GM12864 (cell line): Measurements from ENCODE around the gene CTRB1.
"Not testable (repeated sequence)": the region's sequence is repeated elsewhere in the genome, so short reads cannot be mapped to it uniquely, and the experiment has no call there.

Source experiments
- DNase-seq: peaks from one replicate; pipeline ENCODE4 v3.0.0-alpha.2; 2011; ENCODE audit warnings: low read depth
- H3K4me3 ChIP-seq: 2 replicates; pipeline ENCODE4 v1.5.1; 2011; ENCODE audit warnings: mild to moderate bottlenecking, low read depth, low read length, control low read depth
- TF ChIP-seq, protein P1 (sequence below): IDR thresholded peaks from 2 replicates; pipeline ENCODE4 v1.5.1; 2011; ENCODE audit warnings: low read depth, mild to moderate bottlenecking, moderate library complexity, low read length, control low read depth, inconsistent platforms; ENCODE audit errors: missing control alignments

The CTRB1 gene

DNA sequence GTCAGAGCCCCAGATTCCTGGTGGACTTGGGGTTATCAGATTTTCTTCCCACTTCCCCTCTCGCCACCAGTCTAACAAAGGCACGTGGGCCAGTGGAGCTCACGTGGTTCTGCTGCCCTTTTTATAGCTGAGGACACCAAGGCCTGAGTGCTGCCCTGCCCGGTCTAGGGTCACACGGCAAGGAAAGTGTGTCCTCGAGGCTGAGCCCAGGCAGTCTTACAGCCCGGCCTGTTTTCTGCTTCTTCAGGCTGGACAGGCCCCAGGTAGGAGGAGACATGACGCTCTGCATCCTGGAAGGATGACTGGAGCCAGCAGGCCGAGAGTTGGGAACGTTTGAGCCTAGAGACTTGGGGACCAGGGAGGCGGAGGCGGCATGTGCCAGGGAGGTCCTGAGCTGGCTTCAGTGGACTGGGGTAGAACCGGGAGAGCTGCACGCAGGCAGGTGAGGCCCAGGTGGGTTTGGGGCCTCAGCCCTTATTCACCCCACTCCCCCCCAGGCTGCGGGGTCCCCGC is 3.5 kb downstream of the CTRB1 start:
- no peak overlapping the region for H3K4me3 ChIP-seq
- TF ChIP-seq, protein P1, sequence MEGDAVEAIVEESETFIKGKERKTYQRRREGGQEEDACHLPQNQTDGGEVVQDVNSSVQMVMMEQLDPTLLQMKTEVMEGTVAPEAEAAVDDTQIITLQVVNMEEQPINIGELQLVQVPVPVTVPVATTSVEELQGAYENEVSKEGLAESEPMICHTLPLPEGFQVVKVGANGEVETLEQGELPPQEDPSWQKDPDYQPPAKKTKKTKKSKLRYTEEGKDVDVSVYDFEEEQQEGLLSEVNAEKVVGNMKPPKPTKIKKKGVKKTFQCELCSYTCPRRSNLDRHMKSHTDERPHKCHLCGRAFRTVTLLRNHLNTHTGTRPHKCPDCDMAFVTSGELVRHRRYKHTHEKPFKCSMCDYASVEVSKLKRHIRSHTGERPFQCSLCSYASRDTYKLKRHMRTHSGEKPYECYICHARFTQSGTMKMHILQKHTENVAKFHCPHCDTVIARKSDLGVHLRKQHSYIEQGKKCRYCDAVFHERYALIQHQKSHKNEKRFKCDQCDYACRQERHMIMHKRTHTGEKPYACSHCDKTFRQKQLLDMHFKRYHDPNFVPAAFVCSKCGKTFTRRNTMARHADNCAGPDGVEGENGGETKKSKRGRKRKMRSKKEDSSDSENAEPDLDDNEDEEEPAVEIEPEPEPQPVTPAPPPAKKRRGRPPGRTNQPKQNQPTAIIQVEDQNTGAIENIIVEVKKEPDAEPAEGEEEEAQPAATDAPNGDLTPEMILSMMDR = no peak
- no peak for DNase-seq

DNA sequence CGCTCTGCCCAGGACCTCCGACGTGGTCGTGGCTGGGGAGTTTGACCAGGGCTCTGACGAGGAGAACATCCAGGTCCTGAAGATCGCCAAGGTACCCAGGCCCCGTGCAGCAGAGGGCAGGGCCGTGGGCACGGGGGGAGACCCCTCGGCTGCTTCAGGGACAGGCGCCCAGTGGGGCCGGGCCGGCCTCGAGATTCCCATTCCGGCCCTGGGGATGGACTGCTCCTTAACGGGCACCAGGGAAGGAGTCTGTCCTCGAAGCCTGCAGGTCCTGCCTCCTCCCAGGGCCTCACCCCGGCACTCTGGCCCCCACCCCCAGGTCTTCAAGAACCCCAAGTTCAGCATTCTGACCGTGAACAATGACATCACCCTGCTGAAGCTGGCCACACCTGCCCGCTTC is 4.3 kb downstream of the CTRB1 start:
- not testable (repeated sequence) for DNase-seq, H3K4me3 ChIP-seq

DNA sequence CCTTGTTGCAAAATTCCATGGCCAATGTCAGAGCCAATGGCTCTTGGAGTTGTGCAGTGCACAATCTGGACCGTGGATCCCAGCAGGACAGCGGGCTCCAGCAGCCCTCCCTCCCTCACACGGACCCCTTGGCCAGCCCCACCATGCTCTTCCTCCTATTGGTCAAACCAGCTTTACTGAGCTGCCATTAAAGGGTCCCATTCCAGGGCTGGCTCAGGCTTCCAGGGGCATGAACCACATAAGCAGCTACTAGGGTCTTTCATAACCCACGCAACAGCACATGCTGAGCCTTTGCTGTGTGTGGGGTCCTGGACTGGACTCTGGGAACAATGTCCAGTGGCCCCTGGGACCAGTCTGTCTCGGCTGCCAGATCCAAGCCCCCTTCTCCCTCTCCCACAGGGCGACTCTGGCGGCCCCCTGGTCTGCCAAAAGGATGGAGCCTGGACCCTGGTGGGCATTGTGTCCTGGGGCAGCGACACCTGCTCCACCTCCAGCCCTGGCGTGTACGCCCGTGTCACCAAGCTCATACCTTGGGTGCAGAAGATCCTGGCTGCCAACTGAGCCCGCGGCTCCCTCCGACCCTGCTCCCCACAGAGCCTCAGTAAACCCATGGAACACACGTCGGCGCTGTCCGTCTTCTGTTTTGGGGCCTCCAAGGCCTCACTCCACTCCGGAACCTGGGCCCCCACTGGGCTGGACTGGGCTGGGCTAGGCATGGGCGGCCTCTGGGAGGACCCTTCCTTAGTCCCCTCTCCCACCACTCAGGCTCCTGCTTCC is 5.7 kb downstream of the CTRB1 start:
- no peak overlapping the region for H3K4me3 ChIP-seq
- TF ChIP-seq, protein P1 = no peak
- no peak for DNase-seq

DNA sequence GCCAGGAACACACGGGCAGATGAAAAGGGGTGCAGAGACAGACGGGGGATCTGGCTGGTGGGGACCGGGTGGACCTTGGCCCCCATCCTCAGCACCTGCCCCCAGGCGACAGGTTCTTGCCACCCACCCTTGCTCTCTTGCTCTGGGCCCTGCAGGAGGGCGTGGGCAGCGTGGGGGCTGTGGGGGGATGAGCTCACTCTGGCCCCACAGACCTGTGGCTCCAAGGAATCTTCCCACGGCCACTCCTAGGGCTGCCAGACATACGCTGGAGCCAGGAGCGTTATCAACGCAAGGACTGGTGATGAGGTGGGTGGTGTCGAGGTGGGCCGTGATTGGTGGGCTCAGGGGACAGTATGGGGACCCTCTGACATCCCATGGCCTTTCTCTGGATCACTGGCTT is 6.3 kb downstream of the CTRB1 start:
- TF ChIP-seq, protein P1 = no peak
- DNase-seq = no peak
- no peak overlapping the region for H3K4me3 ChIP-seq

DNA sequence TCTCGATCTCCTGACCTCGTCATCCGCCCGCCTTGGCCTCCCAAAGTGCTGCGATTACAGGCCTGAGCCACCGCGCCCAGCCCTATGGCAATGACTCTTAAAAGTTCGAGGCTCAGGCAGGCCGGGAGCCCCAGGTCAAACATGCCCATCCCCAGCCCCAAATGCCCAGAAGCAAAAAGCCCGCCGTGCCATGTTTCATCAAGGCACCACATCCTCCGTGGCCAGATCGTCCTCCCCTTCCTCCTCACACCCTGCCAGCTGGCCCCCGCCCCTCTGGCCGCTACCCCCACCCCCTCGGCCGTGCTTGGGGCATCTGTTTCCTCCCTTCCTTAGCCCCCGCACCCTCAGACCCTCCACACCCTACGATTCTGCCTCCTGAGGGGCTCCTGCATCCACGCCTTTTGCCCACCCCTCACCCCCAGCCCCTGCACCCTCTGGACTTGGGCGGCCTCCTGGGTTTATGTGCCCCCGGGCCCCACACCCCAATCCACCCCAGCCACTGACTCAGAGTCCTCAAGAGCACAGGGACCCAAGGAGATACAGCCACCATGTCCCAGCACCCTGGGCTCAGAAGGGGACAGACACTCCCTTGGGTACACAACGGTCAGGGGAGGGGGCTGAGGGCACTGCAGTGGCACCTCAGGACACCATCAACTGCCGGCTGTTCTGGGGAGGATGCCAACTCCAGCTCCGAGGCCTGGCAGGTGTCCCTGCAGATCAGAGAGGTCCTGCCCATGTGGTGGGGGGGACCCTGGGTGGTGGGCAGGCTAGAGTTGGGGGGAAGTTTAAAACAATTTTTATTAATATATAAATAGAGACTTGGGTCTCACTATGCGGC is 7.1 kb downstream of the CTRB1 start:
- TF ChIP-seq, protein P1 = no peak
- H3K4me3 ChIP-seq = no peak overlapping the region
- DNase-seq = no peak

DNA sequence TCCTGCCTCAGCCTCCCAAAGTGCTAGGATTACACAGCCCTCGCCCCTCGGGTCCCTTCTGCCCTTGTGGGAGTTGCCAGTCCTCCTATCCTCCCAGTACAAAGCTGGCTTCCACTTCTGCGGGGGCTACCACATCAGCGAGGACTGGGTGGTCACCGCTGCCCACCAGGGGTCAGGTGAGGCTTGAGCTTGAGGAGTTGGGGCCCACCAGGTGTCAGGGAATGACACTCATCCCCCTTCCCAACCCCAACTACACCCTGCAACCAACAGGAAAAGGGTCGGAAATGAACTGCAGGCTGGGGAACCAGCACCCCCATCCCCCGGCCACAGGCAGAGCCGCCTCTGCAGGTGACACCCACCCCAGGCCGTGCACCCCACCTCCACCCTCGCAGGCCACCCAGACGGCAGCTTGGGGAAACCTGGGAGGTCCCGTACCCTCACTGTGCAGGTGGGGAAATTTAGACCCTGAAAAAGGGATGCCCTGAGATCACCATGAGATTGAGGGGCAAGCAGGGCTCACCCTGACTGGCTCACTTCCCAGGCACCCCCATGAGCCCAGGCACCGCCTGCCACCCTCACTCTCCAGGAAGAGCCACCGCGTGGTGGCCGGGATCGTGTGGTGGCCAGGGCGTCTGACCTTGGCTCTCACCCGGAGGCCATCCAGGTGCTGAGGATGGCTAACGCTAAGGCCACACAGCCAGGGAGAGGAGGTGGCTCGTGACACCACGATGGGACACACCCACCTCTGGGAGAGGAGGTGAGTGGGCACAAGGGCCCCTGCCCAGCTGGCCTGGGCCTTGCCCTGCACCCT is 8.0 kb downstream of the CTRB1 start:
- TF ChIP-seq, protein P1 = no peak
- DNase-seq = no peak
- H3K4me3 ChIP-seq = no peak overlapping the region
